ENCODE results near the gene APEH. TPM values are rescaled to one million over a fixed set of nuclear protein-coding genes. Genes with fewer than 3 reads are reported as not detected.
A peak's percentile ranks its signal among the peaks of the same experiment; 100 is the strongest.

APEH gene
- total RNA-seq, 1 experiment from 2014 or later: 215 TPM

- Histone ChIP-seq H3K4ac (ENCODE audit: low read depth, low read length) (no peak overlapping the region), H3K14ac (ENCODE audit: insufficient read depth, low read length) (no peak overlapping the region), H3K9ac (ENCODE audit: extremely low read depth, insufficient read length, low read length) (no peak overlapping the region), H3K9me3 (ENCODE audit: control insufficient read depth, low read depth, low read length) (no peaks in the 10 kb centered on the region), H3K56ac (ENCODE audit: insufficient read length, low read depth, low read length) (no peak overlapping the region), H3K23ac (ENCODE audit: insufficient read length, low read depth, low read length) (no peak overlapping the region), H3K23me2 (ENCODE audit: insufficient read length, low read depth, low read length, poor library complexity, severe bottlenecking) (peaks cover 25% of the 10 kb centered on the region), H2BK12ac (ENCODE audit: insufficient read length, low read depth, low read length) (no peak overlapping the region), H4K20me1 (ENCODE audit: control insufficient read depth, insufficient read depth, insufficient read length) (no peaks in the 10 kb centered on the region), H3K4me1 (ENCODE audit: insufficient read depth, low read length) (no peaks in the 10 kb centered on the region), H4K91ac (ENCODE audit: insufficient read length, low read depth, low read length) (no peak overlapping the region), H4K5ac (ENCODE audit: insufficient read length, low read depth, low read length) (no peak overlapping the region), H3K79me2 (ENCODE audit: insufficient read depth, low read length) (no peaks in the 10 kb centered on the region), H2BK20ac (ENCODE audit: low read depth, low read length, poor library complexity, severe bottlenecking) (no peak overlapping the region), H4K8ac (replicated peaks; ENCODE audit: insufficient read length, low read depth, low read length) (no peak overlapping the region), H3K27me3 (ENCODE audit: insufficient read depth, low read length) (no peaks in the 10 kb centered on the region), H3K4me2 (ENCODE audit: insufficient read depth, insufficient read length, low read length) (peak overlapping the region; percentile 60), H2BK5ac (ENCODE audit: insufficient read length, low read length) (no peak overlapping the region), H3K79me1 (ENCODE audit: insufficient read depth, low read depth, low read length, poor library complexity, severe bottlenecking) (peaks cover 2% of the 10 kb centered on the region), H2AK5ac (ENCODE audit: insufficient read length, low read length) (no peak overlapping the region), H3T11ph (ENCODE audit: low read length) (no peak overlapping the region), H2BK120ac (ENCODE audit: low read depth, low read length, poor library complexity, severe bottlenecking) (no peak overlapping the region), H2AFZ (ENCODE audit: low read length) (no peak overlapping the region), H3K27ac (ENCODE audit: insufficient read length, low read depth, low read length) (no peak overlapping the region), H3K18ac (ENCODE audit: insufficient read length, low read depth, low read length) (no peak overlapping the region), H2BK15ac (ENCODE audit: low read depth, low read length) (no peak overlapping the region)
- Mint-ChIP-seq H3K27ac (0 out of 7 replicates have a peak overlapping the region, but pooled peaks of 1 of the 3 experiments have one; percentile 23), H3K27me3 (ENCODE audit: low read depth) (peaks cover 4% of the 10 kb centered on the region), H3K4me3 (peak overlapping the region; percentile 87 to 96), H3K9me3 (no peaks in the 10 kb centered on the region), H3K4me1 (peaks cover 18 to 22% of the 10 kb centered on the region in 2 experiments), H3K36me3 (ENCODE audit: insufficient read depth in 1 of 3, low read depth in 3 of 3) (peaks cover 0 to 38% (median 30%) of the 10 kb centered on the region in 3 experiments; a peak in 6 of 7 replicates)
- no peak for TF ChIP-seq CTCF (conservative IDR thresholded peaks at IDR 0.05)
- no peak for DNase-seq
- WGBS (ENCODE audit: extremely low coverage, insufficient read length, low lambda C conversion rate): no CpG with 5 or more reads among the region's 26 CpGs
These were observed 48.0 kb downstream of the APEH start for GRCh38 chr3:49721896-49722781.
